Measurements from ENCODE around the gene CCDC171. TPM values are rescaled to one million over a fixed set of nuclear protein-coding genes. Genes with fewer than 3 reads are reported as not detected.

The CCDC171 gene
- total and polyA plus RNA-seq, 2 of the 13 experiments (the other 11 are each of a cell fraction or from before 2014, with no cell fraction given): 0.95 to 2.5 TPM

DNA sequence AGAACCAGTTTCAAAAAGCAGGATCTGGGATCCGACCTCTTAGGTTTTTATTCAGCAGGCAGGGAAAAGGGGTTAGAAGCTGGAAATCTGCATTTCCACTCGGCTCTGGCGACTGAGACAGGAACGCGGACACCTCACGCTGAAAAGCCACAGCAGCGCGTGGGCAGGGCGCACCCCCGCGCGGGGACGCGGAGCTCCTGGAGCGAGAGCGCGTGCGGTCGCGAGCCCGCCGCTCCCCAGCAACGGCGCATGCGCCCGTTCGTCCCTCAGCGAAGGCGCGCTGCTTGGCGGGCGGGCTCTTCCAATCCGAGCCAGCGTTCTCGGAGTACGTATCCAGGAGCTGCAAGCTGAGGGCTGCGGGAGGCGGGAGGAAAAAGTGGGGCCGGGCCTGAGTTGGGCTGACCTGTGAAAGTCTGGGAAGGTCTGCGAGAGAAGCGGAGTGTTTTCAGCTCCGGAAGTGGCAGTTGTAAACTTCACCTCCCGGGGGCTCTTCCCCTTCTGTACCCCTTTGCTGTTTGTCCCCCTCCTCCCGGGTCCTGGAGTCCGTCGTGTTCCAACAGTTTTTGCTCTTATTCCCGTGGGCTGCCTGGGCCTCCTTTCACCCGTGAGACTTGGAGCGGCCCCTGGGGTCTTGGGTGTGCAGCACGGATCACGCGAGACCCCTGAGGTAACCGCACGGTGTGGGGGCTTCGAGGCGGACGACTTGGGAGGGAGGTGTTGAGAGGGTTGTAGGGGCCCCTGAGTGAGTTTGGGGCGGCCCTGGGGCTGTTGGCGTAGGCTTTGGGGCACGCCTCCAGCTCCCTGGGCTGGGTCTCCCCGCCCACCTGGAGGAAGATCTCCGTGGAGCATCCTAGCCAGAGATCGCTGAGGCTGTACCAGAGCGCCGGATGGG lies at the start of gene CCDC171 (continued):
- TF ChIP-seq, protein P1, sequence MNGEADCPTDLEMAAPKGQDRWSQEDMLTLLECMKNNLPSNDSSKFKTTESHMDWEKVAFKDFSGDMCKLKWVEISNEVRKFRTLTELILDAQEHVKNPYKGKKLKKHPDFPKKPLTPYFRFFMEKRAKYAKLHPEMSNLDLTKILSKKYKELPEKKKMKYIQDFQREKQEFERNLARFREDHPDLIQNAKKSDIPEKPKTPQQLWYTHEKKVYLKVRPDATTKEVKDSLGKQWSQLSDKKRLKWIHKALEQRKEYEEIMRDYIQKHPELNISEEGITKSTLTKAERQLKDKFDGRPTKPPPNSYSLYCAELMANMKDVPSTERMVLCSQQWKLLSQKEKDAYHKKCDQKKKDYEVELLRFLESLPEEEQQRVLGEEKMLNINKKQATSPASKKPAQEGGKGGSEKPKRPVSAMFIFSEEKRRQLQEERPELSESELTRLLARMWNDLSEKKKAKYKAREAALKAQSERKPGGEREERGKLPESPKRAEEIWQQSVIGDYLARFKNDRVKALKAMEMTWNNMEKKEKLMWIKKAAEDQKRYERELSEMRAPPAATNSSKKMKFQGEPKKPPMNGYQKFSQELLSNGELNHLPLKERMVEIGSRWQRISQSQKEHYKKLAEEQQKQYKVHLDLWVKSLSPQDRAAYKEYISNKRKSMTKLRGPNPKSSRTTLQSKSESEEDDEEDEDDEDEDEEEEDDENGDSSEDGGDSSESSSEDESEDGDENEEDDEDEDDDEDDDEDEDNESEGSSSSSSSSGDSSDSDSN (CRISPR knock-in tag; IDR thresholded peaks at IDR 0.05): peak; percentile 30; the same call in 1 of the 2 replicates
- TF ChIP-seq, protein P2, sequence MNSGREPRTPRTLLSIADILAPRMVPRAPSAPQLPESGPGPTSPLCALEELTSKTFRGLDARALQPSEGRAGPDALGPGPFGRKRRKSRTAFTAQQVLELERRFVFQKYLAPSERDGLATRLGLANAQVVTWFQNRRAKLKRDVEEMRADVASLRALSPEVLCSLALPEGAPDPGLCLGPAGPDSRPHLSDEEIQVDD (CRISPR knock-in tag; IDR thresholded peaks at IDR 0.05; ENCODE audit: borderline replicate concordance): peak; percentile 70; the same call in 1 of the 2 replicates
- TF ChIP-seq, protein P3, sequence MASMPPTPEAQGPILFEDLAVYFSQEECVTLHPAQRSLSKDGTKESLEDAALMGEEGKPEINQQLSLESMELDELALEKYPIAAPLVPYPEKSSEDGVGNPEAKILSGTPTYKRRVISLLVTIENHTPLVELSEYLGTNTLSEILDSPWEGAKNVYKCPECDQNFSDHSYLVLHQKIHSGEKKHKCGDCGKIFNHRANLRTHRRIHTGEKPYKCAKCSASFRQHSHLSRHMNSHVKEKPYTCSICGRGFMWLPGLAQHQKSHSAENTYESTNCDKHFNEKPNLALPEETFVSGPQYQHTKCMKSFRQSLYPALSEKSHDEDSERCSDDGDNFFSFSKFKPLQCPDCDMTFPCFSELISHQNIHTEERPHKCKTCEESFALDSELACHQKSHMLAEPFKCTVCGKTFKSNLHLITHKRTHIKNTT (CRISPR knock-in tag; IDR thresholded peaks at IDR 0.05): no peak
- TF ChIP-seq ZKSCAN8 (CRISPR knock-in tag; IDR thresholded peaks at IDR 0.05; ENCODE audit: borderline replicate concordance): peak; percentile 52; the same call in 1 of the 2 replicates

DNA sequence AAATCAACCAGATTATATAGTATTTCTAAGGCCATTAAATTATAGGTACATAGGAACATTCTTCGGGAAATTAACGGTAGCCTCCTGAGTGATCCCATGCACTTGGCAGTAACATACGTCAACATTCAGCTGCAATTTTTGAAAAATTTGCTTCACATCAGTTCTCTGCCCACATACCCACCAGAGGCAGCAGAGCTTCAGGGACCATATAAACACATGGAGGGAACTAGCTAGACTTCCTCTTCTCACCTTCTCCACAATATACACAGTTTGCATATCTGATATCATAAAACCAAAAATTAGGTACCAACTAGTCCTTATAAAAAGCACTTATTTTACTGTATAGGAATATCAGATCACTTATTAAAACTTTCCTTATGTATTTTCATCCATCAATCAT lies 46.9 kb upstream of the CCDC171 start:
- no peaks in the 10 kb centered on the region; the same call in 1 of the 2 replicates for H4K20me1 ChIP-seq (ENCODE audit: insufficient read depth, low read length)
- ATAC-seq (no peak), DNase-seq (ENCODE audit: low spot score) (no peak), FAIRE-seq (no peak)
- H3K36me3 ChIP-seq (replicated peaks in 1 of 2; ENCODE audit: control insufficient read depth in 1 of 2, insufficient read depth in 2 of 2, low read length in 2 of 2): peaks cover 2 to 19% of the 10 kb centered on the region in 2 experiments; a peak in 4 of 5 replicates
- peaks cover 18% of the 10 kb centered on the region for H3K4me1 ChIP-seq (ENCODE audit: insufficient read depth, low read length)
- H2AFZ ChIP-seq (ENCODE audit: low read length): no peak overlapping the region
- no peak overlapping the region for H3K4me2 ChIP-seq (ENCODE audit: low read depth, low read length)
- H3K9me3 ChIP-seq (ENCODE audit: low read length): no peaks in the 10 kb centered on the region
- BruUV-seq (replicated peaks): no TSS peak
- no peak overlapping the region for H3K9ac ChIP-seq (ENCODE audit: insufficient read depth, low read depth, low read length)
- no peaks in the 10 kb centered on the region for H3K27me3 ChIP-seq (ENCODE audit: control insufficient read depth in 1 of 2, insufficient read depth in 2 of 2, low read length in 2 of 2)
- H3K4me3 ChIP-seq (replicated peaks in 1 of 3; ENCODE audit: insufficient read depth in 1 of 3, low read depth in 2 of 3, low read length in 3 of 3): no peak overlapping the region
- in situ Hi-C loops (cut with HindIII; ENCODE audit: extremely low pct_ligation_motif_present, low pct_unique_long_range_greater_than_20kb) (no loop called here), intact Hi-C loops (cut with micrococcal nuclease; ENCODE audit: unreplicated experiment) (no loop called here)
- peaks cover 21% of the 10 kb centered on the region for H3K79me2 ChIP-seq (ENCODE audit: insufficient read depth, low read length)
- 92% methylated on average over 3 of the region's 3 CpGs for WGBS (ENCODE audit: low lambda C conversion rate)
- TF ChIP-seq SUZ12 (IDR thresholded peaks at IDR 0.05; ENCODE audit: low read depth, low read length) (no peak), HINFP (CRISPR knock-in tag; IDR thresholded peaks at IDR 0.05; ENCODE audit: low read depth) (no peak)
- ChIA-PET POLR2A (interaction anchor here (1.1 kb wide), 1 partner anchor 47 kb away, joined by 3 read pairs; the partner anchor contains the start of gene CCDC171), CTCF (ENCODE audit: low intra/inter-chr PET ratio, low total read pairs) (no interaction called here)
- no peak overlapping the region for H3K27ac ChIP-seq (ENCODE audit: extremely low read length, insufficient read depth, low read length)

Measured in HepG2 (cell line).